NCI-H2107 (cell line): Measurements from ENCODE around the gene RPS16.

Experiments
- DNase-seq: peaks from one replicate; lab custom pipeline; 2025; lab: John Stamatoyannopoulos, UW

RPS16 gene

GRCh38 chr19:39449116-39449797, 13.5 kb upstream of the RPS16 start:
- no peak for DNase-seq

DNA sequence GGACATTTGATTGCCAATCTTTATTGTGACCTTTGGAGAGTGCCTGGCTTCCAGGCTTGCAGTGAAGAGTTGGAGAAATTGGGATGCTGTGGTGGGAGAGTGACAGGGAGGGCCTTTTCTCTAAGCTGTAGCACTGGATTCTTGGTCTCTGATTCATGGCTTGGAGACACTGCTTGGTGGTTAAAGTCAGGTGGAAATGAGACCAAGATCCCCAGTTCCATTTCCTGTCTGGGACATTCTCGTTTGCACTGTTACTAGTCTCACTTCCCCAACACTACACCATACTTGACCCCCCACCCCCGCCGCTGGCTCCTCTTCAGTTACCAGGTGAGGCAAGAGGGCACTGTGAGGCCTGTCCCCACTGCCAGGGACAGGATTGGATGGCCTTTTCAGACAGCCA, 12.5 kb upstream of the RPS16 start:
- DNase-seq = no peak

DNA sequence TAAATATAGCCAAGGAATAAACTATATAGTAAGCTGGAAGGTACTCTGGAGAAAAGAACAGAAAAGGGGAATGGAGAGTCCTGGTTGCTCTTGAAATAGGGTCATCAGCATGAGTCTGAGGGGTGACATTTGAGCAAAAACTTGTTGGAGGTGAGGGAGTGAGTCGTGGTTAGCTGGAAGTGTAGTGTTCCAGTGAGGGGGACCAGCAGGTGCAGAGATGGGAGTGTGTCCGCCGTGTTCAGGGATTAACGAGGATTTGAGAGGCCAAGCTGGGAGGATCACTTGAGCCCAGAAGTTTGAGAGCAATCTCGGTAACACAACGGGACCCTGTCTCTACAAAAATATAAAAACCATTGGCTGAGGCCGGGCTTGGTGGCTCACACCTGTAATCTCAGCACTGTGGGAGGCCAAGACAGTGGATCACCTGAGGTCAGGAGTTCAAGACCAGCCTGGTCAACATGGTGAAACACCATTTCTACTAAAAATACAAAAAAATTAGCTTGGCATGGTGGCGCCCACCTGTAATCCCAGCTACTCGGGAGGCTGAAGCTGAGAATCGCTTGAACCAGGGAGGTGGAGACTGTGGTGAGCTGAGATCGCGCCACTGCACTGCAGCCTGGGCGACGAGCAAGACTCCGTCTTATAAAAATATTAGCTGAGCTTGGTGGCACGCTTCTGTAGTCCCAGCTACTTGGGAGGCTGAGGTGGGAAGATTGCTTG, 10.8 kb upstream of the RPS16 start:
- DNase-seq = no peak

GRCh38 chr19:39445196-39446111, 9.7 kb upstream of the RPS16 start, which contains the start of gene SUPT5H:
SUPT5H (plus strand) TSS chr19:39445582; CDS start chr19:39445891, 309 bp downstream.
- DNase-seq = peak; percentile 96

- DNase-seq = no peak
Observed at GRCh38 chr19:39444598-39445195, 8.9 kb upstream of the RPS16 start.

GRCh38 chr19:39438270-39438934, 2.7 kb upstream of the RPS16 start:
- DNase-seq = no peak

GRCh38 chr19:39436350-39436716, 584 bp upstream of the RPS16 start:
- no peak for DNase-seq

DNA sequence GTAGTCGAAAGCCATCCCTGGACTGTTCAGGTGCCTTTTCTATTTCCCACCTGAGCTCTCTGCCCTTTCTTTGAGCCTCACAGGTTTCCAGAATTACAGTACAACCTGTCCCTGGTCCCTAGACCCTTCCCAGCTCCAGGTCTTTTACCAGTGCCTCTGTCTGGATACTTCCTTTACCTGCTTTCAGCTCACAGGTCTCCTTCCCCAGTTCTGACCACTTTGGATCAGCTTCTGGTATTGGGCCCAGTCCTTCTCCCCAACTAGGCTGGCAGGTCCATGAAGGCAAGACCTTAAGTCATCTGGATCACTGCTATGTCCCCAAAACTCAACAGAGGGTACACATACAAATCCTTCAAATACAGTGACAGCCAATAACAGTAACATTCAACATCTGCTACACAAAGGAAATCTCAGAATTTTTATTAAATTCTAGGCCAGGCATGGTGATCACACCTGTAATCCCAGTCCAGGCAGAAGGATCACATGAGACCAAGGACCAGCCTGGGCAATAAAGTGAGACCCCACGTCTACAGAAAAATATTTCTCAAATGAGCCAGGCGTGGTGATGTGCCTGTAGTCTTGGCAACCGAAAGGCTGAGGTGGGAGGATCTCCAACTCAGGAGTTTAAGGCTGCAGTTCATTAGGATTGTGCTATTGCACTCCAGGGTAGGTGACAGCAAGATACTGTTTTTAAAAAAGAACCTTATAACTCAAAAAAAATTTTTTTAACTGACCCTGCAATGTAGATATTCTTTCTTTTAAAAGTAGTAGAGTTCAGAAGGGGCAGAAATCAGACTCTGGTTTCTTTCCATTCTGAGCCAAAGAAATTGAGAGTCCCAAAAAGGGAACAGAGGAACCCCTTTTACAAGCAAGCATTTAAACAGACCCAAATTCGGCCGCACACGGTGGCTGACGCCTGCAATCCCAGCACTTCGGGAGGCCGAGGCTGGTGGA, 1.3 kb downstream of the RPS16 start:
- DNase-seq = no peak

GRCh38 chr19:39433480-39434079, 2.2 kb downstream of the RPS16 start:
- no peak for DNase-seq

DNA sequence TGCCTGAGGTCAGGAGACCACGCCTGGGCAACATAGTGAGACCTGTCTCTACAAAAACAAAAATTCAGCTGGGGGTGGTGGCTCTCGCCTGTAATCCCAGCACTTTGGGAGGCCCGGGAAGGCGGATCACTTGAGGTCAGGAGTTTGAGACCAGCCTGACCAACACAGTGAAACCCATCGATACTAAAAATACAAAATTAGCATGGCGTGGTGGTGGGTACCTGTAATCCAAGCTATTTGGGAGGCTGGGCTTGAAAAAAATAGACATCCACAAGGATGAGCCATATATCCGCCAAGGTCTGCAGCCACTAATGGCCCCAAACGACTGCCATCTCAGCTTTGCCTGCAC, 3.1 kb downstream of the RPS16 start:
- DNase-seq = no peak

GRCh38 chr19:39430675-39431593, 4.8 kb downstream of the RPS16 start:
- no peak for DNase-seq

DNA sequence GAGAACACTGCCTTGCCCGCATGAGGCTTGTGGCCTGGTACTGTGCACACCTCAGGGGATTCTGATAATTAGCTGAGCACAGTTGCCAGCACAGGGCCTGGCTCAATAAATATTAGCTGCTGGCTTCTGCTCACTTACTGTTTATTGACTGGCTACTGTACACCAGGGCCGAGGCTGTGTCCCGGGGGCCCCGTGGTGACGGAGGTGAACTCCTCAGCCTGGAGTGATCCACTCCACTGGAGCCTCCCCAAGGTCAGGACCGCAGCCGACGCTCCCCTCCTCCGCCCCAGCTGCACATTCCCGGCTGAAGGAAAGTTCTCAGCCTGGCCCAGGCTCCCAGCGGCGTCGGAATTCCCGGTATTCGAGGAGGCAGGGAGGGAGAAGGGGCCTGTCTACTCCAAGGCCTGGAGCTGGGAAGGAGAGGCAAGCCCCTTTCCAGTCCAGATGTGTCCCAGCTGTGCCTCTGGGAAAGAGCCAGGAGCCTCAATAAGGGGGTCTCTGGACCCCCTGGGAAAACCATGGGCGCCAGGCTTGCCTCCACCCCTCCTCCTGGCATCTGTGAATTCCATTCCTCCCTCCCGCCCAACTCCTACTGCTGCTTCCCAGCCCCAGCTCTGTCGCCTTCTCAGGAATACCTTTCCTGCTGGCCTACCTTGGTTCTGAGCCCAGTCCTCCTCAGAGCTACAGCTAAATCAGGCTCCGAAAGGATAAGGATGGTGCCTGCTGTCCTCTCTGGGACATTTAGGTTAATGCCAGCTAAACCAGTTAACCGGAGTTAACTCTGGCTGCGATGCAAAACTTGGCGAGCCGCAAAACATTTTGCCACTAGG, 7.3 kb downstream of the RPS16 start:
- DNase-seq = no peak

DNA sequence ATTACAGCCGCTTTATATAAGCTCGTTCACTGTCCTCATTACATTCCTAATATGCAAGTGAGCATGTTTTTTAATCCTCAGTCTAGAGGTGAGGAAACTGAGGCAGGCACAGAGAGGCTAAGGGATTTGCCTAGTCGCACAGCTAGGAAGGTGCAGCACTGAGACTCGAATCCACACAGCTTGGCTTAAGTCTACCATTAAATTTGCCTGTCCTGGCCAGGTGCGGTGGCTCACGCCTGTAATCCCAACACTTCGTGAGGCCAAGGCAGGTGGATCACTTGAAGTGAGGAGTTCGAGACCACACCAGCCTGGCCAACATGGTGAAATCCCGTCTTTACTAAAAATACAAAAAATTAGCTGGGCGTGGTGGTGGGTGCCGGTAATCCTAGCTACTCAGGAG, 8.0 kb downstream of the RPS16 start:
- no peak for DNase-seq

DNA sequence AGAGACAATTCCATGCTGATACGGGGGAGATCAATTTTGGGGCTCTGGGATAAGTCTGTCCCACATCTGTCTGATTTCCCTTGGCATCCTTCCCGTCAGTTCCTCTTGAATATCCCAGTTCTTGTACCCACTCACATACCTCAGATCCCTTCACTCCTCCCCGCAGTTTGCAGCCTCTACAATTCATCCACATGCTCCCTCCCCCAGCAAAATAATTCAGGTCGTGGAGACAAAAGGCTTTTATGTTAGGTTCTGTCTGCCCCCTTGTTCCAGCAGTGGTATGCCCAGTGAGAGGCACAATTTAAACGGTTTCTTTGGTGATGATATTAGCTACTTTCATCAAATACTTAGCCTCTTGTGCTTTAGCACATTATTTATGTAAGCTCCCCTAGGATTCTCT, 9.6 kb downstream of the RPS16 start:
- no peak for DNase-seq

DNA sequence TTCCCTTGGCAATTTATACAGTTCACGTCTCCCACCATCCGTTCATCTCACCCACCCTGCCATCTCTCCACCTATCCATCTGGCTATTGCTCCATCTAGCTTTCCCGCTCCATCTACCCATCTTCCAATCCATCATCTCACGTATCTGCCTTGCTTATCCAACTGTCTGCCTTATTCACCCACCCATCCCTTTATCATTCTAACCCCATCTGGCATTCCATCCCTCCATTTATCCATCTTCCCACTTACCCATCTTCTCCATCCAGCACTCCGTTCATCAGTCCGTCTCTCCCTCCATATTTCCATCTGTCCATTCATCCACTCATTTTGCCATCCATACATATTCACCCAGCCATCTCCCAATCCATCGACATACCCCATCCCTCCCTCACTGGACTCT, 10.0 kb downstream of the RPS16 start:
- no peak for DNase-seq

DNA sequence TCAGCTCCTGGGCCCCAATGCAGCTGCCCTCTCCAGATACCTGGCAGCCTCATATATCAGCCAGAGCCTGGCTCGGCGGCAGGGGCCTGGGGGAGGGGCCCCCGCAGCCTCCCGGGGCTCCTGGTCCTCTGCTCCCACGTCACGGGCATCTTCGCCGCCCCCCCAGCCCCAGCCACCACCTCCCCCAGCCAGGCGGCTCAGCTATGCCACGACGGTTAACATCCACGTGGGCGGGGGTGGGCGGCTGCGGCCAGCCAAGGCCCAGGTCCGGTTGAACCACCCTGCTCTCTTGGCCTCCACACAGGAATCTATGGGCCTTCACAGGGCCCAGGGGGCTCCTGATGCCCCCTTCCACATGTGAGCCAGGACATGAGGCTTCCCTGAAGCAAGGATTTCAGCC, 10.8 kb downstream of the RPS16 start:
- no peak for DNase-seq

DNA sequence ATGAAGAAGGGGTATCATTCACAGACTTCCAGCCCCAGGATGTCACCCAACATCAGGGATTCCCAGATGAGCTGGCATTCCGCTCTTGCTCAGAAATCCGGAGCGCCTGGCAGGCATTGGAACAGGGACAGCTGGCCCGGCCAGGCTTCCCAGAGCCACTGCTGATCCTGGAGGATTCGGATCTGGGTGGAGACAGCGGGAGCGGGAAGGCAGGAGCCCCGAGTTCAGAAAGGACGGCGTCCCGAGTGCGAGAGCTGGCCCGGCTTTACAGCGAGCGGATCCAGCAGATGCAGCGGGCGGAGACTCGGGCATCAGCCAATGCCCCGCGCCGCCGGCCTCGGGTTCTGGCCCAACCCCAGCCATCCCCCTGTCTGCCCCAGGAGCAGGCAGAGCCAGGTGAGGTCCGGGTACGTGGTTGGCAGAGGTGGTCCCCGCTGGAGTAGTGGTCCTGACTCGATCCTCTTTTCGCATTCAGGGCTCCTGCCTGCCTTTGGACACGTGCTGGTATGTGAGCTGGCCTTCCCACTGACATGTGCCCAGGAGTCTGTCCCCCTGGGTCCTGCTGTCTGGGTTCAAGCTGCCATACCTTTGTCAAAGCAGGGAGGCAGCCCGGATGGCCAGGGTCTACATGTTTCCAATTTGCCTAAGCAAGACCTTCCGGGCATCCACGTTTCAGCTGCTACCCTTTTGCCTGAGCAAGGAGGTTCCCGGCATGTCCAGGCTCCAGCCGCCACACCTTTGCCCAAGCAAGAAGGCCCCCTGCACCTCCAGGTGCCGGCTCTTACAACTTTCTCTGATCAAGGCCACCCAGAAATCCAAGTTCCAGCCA, 12.3 kb downstream of the RPS16 start:
- no peak for DNase-seq
